ENCODE measurements around the gene CDRT15L2.
"Not testable (repeated sequence)": the region's sequence is repeated elsewhere in the genome, so short reads cannot be mapped to it uniquely, and the experiment has no call there.

The CDRT15L2 gene

GRCh38 chr17:20579424-20579823 lies at the start of gene CDRT15L2:
Gene CDRT15L2, plus strand, starts transcription at chr17:20579724. Its CDS starts 20 bp downstream, at chr17:20579744.
- not testable (repeated sequence) for DNase-seq (ENCODE audit: low read depth)

DNA sequence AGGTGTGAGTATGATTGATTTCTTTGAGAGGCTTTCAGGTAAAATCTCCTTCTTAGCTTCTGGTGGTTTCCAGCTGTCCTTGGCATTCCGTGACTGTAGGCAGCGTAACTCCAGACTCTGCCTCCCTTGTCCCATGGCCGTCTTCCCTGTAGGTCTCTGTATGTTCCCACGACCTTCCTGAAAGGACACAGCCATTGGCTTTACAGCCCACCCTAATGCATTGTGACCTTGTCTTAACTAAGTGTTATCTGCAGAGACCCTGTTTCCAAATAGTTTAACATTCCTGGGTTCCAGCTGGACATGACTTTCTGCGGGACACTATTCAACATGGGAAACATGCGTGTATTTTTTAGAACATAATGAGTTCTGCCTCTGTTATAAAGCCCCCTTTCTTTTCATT lies 49.4 kb upstream of the CDRT15L2 start:
- DNase-seq (ENCODE audit: low read depth): not testable (repeated sequence)

- DNase-seq (ENCODE audit: low read depth): not testable (repeated sequence)
Measured at GRCh38 chr17:20532544-20533090, 46.9 kb upstream of the CDRT15L2 start.

DNA sequence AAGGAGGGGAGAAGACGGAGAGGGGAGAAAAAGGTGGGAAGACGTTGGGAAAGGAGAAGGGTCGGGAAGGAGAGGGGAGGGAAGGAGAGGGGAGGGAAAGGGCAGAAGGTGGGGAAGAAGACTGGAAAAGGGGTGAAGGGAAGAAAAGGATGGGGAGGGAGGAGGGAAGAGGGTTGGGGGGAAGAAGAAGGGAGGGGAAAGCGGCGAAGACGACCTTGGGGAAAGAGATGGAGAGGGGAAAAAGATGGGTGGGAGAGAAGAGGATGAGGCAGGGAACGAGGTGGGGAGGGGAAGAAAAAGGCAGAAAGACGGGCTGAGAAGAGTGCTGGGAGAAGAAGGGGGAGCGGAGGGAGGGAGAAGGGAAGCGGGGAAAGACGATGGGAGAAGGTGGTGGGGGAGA lies 46.3 kb upstream of the CDRT15L2 start:
- not testable (repeated sequence) for DNase-seq (ENCODE audit: low read depth)

- not testable (repeated sequence) for DNase-seq (ENCODE audit: low read depth)
Measured at GRCh38 chr17:20534711-20535550, 44.6 kb upstream of the CDRT15L2 start.

DNA sequence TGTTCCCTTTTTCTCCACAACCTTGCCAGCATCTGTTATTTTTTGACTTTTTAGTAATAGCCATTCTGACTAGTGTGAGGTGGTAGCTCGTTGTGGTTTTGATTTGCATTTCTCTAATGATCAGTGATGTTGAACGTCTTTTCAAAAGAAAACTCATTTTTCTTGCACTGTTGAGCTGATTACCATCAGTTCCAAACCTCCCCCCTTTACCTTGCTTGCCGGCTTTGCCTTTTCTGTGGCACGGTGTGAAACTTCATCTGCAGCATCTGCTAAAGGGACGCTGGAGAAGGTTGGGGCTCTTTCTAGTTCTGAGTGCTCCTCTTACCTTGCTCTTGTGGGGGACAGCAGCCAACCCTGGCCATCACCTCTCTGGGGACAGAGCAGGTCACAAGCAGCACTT lies 39.1 kb upstream of the CDRT15L2 start:
- not testable (repeated sequence) for DNase-seq (ENCODE audit: low read depth)

GRCh38 chr17:20540865-20541264 lies 38.7 kb upstream of the CDRT15L2 start:
- DNase-seq (ENCODE audit: low read depth): not testable (repeated sequence)

DNA sequence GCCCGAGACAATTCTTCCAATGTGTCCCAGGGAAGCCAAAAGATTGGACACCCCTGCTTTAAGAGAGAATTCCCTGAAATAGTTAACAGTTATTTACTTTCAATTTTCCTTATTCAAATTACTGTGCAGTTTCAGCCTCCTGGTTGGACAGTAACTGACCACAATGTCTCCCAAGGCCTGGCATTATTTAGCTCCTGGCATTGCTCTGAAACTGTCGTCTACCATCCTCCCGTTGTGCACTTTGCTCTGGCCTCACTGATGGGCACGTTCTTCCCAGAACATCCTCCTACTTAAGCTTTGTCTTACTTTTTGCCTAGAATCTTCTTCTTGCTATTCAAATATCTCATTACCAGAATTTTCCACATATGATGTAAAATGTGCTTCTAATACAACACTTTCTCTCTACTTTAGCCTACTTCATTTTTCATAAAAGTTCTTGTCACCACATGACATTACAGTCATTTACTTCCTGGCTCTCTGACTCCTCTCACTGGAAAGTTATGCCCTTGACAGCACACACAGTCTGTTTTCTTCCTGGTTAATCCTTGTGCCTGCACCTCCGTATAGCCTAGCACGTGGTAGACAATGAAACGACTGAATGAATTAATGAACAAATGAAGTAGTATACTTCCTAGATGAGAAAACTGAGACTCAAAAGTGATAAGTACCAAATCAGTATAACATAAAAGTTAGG lies 37.5 kb upstream of the CDRT15L2 start:
- not testable (repeated sequence) for DNase-seq (ENCODE audit: low read depth)

DNA sequence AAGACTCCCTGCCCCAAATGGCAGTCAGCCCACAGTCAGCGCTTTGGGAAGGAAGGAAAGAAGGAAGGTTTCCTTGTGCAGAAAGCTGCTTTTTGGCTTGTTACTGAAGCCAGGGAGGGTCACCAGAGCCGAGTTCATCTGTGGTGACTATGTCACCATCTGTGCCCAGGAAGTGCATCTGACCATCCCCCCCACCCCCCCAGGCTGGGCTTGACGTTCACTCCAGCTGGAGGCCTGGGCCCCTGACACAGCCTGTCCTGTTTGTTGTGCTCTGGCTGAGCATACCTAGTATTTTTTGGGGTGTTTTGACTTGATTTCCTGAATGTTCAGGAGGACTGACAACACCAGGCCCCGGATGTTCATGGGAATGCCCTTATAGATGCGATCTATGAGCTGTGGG lies 31.6 kb upstream of the CDRT15L2 start:
- not testable (repeated sequence) for DNase-seq (ENCODE audit: low read depth)

DNA sequence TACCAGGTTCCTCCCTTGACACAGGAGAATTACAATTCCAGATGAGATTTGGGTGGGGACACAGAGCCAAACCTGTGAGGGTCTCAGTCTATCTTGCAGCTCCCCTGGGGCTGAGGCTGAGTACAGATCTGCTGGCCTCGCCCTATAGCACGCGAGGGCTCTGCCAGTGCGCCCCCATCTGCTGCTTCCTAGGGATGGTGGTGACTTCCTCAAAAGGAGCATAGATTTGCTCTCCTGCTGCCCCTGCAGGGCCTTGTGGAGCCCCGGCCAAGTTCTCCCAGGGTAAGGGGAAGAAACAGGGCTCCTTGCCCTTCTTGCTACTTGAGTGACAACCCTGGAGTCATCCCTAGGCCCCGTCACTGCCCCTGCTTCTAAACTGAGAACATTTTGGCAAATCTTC lies 26.6 kb upstream of the CDRT15L2 start:
- DNase-seq (ENCODE audit: low read depth): not testable (repeated sequence)

- DNase-seq (ENCODE audit: low read depth): not testable (repeated sequence)
Measured at GRCh38 chr17:20554728-20555127, 24.8 kb upstream of the CDRT15L2 start.

DNA sequence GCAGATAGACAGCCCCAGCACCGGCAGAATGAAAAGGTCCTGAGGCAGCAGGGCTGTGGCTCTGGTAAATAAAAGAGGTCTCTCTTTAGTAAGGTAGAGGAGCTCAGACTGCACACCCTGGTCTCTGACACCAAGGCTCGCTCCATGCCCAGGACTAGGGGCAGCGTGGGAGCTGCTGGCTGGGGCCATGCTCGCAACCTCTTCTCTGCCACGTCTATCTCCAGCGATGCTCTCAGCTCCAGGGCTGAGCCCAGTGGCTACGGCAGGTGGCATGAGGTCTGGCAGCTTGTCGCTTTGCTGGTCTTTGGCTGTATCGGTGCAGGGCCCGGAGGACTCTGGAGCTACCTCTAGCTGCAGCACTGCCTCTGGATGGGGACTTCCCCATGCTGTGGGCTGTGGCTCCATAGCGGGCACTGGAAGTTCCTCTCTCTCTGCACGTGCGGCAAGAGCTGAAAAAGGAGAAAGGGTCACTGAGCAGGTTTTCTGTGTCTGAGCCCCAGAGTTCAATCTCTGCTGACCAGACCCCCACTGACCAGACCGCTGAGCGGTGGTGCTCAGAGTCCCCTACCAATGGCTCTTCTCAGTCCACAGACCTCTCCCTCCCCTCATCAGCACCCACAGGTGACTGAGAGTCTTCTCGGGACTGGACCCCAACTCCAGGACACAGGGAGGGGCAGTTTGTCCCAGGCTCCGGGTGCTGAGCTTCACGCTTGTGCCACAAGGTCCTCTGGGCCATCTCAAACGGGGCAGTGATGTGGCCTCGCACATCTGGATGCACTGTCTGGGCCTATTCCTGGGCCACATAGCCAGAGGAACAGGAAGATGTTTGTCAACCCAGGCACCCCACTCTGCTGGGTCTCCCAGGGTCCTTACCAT lies 24.2 kb upstream of the CDRT15L2 start:
- not testable (repeated sequence) for DNase-seq (ENCODE audit: low read depth)

- DNase-seq (ENCODE audit: low read depth): not testable (repeated sequence)
Measured at GRCh38 chr17:20558096-20558495, 21.4 kb upstream of the CDRT15L2 start.

DNA sequence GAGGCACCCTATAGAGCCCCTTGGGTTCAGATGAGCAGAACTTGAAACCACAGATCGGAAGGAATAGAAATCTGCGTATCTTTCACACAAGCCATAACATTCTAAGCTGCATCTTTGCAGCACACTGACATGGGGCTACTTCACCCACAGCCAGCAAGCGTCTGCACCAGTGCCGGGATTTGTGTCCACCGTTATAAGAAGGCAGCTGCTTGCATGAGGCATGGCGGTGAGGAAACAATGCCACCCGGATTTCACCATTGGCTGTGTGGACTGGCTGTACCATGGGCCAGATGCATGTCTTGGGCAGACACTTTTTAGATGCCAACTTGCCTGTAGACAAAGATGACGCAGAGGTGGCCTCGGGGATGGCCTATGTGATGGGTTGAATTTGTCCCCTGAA lies 20.5 kb upstream of the CDRT15L2 start:
- DNase-seq (ENCODE audit: low read depth): not testable (repeated sequence)

GRCh38 chr17:20562587-20562986 lies 16.9 kb upstream of the CDRT15L2 start:
- no peak for DNase-seq (ENCODE audit: low read depth)

DNA sequence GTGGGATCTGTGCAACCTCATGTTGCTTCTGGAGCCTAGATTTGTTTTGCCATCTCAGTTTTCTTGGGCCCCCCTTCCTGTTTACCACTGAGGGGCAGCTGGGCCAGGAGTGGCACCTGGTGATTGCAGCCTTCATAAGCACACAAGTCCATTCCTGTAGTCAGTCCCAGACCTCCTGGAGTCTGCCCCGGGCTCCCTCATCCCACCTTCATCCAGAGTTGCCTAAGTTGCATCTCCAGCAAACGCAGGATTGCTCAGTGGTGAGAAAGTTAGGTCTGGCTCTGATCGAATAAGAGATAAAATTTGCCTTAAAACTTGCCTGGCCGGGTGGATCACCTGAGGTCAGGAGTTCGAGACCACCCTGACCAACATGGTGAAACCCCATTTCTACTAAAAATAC lies 14.3 kb upstream of the CDRT15L2 start:
- DNase-seq (ENCODE audit: low read depth): not testable (repeated sequence)

DNA sequence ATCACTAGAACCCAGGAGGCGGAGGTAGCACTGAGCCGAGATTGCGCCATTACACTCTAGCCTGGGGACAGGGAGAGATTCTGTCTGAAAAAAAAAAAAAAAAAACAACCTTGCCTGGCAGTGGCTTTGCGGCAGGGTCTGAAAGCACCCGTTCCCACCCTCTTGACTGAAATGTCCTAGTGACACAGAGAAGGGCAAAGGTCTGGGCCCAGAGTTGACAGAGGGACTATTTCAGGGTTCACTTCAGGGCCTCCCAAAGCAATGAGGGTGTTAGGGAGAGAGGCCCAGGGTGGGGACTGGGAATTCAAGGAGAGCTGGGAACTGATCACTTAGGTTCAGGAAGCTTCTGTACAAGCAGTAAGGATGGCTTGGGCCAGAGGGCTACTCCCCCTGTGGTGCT lies 13.8 kb upstream of the CDRT15L2 start:
- DNase-seq (ENCODE audit: low read depth): no peak

DNA sequence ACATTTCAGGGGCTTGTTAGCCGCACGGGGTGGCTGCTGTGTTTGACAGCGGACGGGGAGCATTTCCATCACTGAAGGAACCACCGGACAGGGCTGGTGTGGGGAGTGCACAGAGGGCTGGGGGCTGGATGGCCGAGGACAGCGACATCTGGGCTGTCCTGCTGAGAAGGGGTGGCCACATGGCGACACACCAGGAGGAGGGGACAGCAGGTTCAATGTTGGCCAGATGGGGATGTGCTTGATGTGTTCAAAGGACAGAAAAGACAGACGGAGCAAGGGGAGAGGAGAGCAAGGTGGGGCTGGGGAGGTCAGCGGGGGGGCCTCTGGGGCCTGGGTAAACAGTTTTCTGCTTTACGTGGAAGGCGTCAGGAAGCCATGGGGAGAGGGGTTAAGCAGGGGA lies 12.8 kb upstream of the CDRT15L2 start:
- not testable (repeated sequence) for DNase-seq (ENCODE audit: low read depth)

DNA sequence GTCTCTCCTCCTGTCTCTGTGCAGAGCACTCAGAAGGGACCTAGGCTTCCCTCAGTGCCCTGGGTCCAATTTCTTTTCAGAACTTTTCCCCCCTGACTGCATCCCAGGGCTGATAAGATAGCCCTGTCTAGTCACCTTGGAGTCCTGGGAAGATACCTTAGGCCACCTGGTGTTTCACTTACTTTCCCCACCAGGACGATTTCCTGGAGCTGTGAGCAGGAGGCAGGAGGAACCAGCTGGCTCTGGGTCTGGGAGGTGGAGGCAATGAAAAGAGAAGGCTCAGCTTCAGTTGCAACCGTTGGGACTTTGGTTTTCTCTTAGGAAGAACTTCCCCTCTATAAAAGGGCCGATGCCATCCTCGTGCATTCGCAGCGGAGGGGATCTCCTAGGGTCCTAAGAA lies 12.1 kb upstream of the CDRT15L2 start:
- DNase-seq (ENCODE audit: low read depth): not testable (repeated sequence)

DNA sequence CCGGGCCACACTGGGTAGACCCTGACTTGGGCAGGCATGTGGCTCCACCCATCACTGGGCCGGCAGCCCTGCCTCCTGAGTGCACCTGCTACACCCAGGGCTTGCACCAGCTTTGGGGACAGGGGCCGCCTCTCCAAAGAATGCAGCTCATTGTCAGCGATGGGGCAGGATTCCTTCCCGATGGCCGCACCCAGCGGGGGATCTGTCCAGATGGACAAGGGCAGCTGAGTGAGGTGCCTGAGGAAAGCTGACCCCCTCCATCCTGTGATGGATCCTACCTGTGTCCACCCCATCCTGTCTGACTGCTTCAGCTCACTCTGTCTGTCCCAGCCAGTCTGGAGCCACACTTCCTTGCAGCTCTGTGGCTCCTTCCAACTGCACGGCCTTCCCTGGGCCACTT lies 10.9 kb upstream of the CDRT15L2 start:
- DNase-seq (ENCODE audit: low read depth): not testable (repeated sequence)

GRCh38 chr17:20571653-20572052 lies 7.9 kb upstream of the CDRT15L2 start:
- not testable (repeated sequence) for DNase-seq (ENCODE audit: low read depth)

GRCh38 chr17:20573216-20573615 lies 6.3 kb upstream of the CDRT15L2 start:
- DNase-seq (ENCODE audit: low read depth): not testable (repeated sequence)

All from CMK (cell line).